Measurements from ENCODE around the gene CMTR1. TPM values are rescaled to one million over a fixed set of nuclear protein-coding genes. Genes with fewer than 3 reads are reported as not detected.

The CMTR1 gene
- total and polyA plus RNA-seq, 12 donors: 13.1 to 37.0 (median 33.1) TPM

- DNase-seq (no peak), ATAC-seq (no peak)
- Histone ChIP-seq H3K36me3 (no peaks in the 10 kb centered on the region), H3K9me3 (no peaks in the 10 kb centered on the region), H3K27ac (no peak overlapping the region), H3K27me3 (peaks cover 0 to 43% (median 15%) of the 10 kb centered on the region in 7 donors), H3K4me1 (no peaks in the 10 kb centered on the region), H3K4me3 (no peak overlapping the region)
- intact Hi-C loops (cut with DNase I): no loop called here
- no peak for TF ChIP-seq CTCF (IDR thresholded peaks at IDR 0.05)
- WGBS, 2 donors: 61 to 66% methylated on average over 4 of the region's 4 CpGs
Measured at GRCh38 chr6:37521674-37522073, 88.7 kb downstream of the CMTR1 start.

GRCh38 chr6:37522836-37523235 lies 89.8 kb downstream of the CMTR1 start:
- no peak for DNase-seq
- 85 to 89% methylated on average over 3 of the region's 3 CpGs for WGBS, 2 donors
- intact Hi-C loops (cut with DNase I): no loop called here
- no peak for ATAC-seq
- no peak for TF ChIP-seq CTCF (IDR thresholded peaks at IDR 0.05)
- no peaks in the 10 kb centered on the region for H3K36me3 ChIP-seq
- H3K4me3 ChIP-seq: no peak overlapping the region
- peaks cover 0 to 55% (median 19%) of the 10 kb centered on the region in 7 donors for H3K27me3 ChIP-seq
- no peaks in the 10 kb centered on the region for H3K4me1 ChIP-seq
- no peaks in the 10 kb centered on the region for H3K9me3 ChIP-seq
- H3K27ac ChIP-seq: no peak overlapping the region

- no peaks in the 10 kb centered on the region for H3K4me1 ChIP-seq
- H3K27me3 ChIP-seq: peaks cover 0 to 60% (median 25%) of the 10 kb centered on the region in 7 donors
- intact Hi-C loops (cut with DNase I): no loop called here
- H3K27ac ChIP-seq: no peak overlapping the region
- ATAC-seq (no peak), DNase-seq (no peak)
- no peaks in the 10 kb centered on the region for H3K36me3 ChIP-seq
- TF ChIP-seq CTCF (IDR thresholded peaks at IDR 0.05): no peak
- 72 to 75% methylated on average over 7 of the region's 7 CpGs for WGBS, 2 donors
- no peak overlapping the region for H3K4me3 ChIP-seq
- no peaks in the 10 kb centered on the region for H3K9me3 ChIP-seq
Measured at GRCh38 chr6:37523412-37523811, 90.4 kb downstream of the CMTR1 start.

- H3K4me3 ChIP-seq: no peak overlapping the region
- no peak for TF ChIP-seq CTCF (IDR thresholded peaks at IDR 0.05)
- no peaks in the 10 kb centered on the region for H3K9me3 ChIP-seq
- intact Hi-C loops (cut with DNase I): no loop called here
- DNase-seq (no peak), ATAC-seq (no peak)
- WGBS, 2 donors: 66 to 71% methylated on average over 19 of the region's 19 CpGs
- H3K36me3 ChIP-seq: no peaks in the 10 kb centered on the region
- no peak overlapping the region for H3K27ac ChIP-seq
- H3K27me3 ChIP-seq: peaks cover 0 to 69% (median 32%) of the 10 kb centered on the region in 7 donors
- no peaks in the 10 kb centered on the region for H3K4me1 ChIP-seq
Measured at GRCh38 chr6:37524025-37524969, 91.3 kb downstream of the CMTR1 start.

Data from heart right ventricle (tissue), 16 donors.